ENCODE results near the gene USP2. TPM values are rescaled to one million over a fixed set of nuclear protein-coding genes. Genes with fewer than 3 reads are reported as not detected.
"Not testable (repeated sequence)": the region's sequence is repeated elsewhere in the genome, so short reads cannot be mapped to it uniquely, and the experiment has no call there.

The USP2 gene
- polyA plus RNA-seq, 12 donors = 15.6 to 62.9 (median 46.7) TPM; not detected in 1

DNA sequence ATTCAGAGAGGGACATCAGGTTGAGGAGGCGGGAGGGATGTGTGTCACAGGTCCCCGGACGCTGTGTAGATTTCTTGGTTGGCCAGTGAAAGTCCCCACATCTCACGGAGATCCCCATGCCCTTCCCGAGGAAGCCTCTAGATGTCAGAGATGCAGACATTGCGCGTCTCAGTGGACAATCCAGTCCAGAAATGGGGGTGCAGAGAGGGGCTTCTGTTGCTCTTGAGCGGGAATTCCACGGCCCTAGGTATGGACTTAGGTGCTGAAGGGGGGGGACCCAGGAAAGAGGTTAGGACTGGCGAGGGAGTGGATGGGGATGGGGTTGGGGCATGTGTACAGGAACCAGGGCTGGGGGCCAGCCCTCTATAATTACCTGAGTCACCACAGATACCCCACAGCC is 34.5 kb upstream of the USP2 start:
- DNase-seq = no peak

DNA sequence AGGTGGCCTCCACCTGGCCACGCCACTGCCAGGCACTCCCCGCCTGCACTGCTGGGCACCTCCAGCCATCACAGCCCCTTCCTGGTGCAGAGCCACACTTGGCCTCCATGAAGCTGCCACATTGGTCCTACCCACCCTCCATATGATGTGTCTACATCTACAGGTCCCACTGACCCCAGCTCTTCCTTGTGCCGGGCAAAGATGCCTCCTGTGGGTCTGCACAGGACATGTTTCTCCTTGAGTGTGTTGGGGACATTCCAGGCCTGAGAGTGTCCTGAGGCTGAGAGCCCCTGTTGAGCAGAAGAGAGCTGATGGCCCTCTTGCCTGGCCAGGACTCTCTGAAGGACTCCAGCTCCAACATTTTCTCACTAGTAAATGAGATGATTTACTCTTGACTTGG is 34.0 kb upstream of the USP2 start:
- no peak for DNase-seq

- no peak for DNase-seq
Observed at GRCh38 chr11:119414734-119415133, 33.2 kb upstream of the USP2 start.

DNA sequence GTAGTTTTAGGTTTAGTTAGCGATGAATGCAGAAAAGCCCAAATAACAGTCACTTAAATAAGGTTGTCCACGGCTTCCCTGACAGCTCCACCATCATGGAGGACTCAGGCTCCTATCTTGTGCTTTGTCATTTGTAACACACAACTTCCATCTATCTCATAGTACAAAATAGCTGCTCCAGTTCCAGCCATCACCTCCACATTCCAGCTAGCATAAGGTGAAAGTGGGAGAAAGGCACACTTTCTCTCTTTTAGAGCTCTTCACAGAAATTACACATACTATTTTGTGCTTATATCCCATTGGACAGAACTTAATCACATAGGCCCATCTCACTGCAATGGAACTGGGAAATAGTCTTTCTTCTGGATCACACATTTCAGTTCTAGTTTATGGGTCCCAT is 32.8 kb upstream of the USP2 start:
- no peak for DNase-seq

GRCh38 chr11:119412072-119412471 is 30.6 kb upstream of the USP2 start:
- DNase-seq = no peak

- DNase-seq = no peak
Observed at GRCh38 chr11:119410501-119410900, 29.0 kb upstream of the USP2 start.

DNA sequence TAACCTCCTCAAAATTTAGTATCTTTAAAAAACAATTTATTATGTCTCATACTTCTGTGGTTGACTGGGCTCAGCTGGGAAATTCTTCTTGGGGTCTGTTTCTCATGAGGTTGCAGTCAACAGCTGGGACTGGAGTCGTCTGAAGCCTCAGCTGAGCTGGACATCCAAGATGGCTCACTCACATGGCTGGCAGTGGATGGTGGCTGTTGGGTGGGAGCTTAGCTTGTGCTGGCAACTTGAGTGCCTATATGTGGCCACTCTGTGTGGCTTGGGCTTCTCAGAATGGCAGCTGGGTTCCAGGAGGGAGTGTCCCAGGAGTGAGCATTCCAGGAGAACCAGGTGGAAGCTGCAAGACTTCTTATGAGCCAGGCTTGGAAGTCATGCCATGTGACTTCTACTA is 28.2 kb upstream of the USP2 start:
- no peak for DNase-seq

DNA sequence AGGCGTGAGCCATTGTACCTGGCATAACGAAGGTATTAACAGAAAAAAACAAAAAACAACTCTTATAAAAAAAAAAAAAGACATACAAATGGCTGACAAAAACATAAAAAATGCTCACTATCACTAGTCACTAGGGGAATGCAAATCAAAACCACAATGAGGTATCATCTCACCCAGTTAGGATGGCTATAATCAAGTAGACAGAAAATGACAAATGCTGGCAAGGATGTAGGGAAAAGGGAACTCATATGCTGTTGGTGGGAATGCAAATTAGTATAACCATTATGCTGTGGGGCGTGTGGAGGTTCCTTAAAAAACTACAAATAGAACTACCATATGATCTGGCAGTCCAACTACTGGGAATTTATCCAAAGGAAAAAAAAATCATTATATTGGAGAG is 24.5 kb upstream of the USP2 start:
- DNase-seq = no peak

- DNase-seq = not testable (repeated sequence)
Observed at GRCh38 chr11:119405448-119405847, 24.0 kb upstream of the USP2 start.

DNA sequence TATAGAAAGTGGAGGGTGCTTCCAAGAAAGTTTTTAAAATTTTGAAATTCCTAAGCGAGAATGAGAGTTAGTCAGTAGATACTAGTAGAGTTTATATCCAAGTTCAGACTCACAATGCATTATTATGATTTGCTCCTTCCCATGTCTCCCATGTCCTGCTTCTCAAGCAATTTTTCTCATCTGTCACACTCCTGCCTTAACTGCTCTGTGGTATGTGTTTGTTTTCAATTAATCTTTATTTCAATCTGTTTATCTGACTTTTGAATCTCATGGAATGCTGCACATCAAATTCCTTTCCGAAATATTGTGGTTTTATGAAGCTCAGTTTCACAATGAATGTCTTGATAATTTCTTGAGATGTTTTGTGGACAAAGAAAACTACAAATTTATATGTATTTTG is 23.4 kb upstream of the USP2 start:
- no peak for DNase-seq

DNA sequence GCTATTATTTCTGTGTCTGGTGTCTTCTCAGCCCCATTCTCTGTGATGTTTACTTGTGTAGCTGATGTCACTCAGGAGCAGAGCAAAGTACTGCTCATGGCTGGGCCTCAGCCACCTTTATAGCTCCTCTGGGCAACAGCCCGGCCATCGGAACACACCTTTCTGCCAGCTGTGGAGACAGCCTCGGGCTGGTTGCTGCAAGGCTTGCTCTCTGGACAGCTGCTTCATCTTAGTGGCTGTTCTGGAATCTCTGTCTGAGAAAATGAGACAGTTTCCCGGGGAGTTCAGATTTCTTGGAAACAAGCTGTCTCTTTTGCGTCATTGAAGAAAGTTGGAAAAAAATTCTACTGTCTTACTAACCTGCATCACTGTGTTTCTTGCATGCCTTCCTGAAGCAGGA is 21.5 kb upstream of the USP2 start:
- DNase-seq = peak; percentile 48

GRCh38 chr11:119402470-119402869 is 21.0 kb upstream of the USP2 start:
- DNase-seq = no peak

DNA sequence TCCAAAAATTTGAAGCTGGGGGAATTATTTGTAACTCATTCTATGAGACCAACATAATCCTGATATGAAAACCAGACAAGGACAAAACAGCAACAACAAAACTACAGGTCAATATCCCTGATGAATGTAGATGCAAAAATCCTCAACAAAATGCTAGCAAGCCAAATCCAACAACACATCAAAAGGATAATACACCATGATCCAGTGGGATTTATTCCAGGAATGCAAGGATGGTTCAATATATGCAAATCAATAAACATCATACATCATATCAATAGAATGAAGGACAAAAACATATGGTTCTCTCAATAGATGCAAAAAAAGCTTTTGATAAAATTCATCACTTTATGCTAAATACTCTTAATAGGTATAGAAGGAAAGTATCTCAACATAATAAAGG is 19.4 kb upstream of the USP2 start:
- no peak for DNase-seq

DNA sequence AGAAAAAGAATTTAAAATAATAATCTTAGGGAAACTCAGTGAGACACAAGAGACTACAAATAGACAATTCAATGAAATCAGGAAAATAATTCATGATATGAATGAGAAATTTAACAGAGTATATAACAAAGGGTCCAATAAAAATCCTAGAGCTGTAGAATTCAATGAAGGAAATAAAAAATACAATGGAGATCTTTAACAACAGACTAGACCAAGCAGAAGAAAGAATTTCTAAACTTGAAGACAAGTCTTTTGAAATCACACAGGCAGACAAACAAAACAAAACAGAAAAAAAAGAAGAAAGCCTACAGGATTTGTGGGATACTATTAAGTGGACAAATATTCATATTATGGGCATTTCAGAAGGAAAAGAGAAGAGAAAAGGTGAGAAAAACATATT is 16.2 kb upstream of the USP2 start:
- DNase-seq = no peak

- no peak for DNase-seq
Observed at GRCh38 chr11:119396835-119397234, 15.3 kb upstream of the USP2 start.

GRCh38 chr11:119391275-119391674 is 9.8 kb upstream of the USP2 start:
- DNase-seq = no peak

DNA sequence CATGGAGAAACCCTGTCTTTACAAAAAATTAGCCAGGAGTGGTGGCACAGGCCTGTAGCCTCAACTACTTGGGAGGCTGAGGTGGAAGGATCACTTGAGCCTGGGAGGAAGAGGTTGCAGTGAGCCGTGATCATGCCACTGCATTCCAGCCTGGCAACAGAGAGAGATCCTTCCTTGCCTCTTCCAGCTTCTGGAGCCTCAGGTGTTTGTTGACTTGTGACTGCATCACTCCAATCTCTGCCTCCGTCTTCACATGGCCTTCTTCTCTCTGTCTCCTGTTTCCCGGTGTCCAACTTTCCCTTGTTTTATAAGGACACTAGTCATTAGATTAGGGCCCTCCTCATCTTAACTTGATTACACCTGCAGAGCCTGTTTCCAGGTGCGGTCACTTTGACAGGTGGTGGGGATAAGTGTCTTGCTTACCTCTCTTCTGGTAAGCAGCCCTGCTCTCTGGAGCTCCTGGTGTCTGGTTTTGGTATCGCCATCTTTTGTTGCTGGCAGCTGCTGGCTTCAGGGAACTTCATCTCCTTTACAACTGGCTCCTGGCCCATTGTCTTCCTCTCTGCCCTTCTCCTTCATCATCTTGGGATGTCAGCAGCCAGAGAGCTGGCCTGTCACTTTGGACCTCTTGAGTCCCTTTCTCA is 8.2 kb upstream of the USP2 start:
- DNase-seq = no peak

GRCh38 chr11:119388103-119388502 is 6.6 kb upstream of the USP2 start:
- no peak for DNase-seq

DNA sequence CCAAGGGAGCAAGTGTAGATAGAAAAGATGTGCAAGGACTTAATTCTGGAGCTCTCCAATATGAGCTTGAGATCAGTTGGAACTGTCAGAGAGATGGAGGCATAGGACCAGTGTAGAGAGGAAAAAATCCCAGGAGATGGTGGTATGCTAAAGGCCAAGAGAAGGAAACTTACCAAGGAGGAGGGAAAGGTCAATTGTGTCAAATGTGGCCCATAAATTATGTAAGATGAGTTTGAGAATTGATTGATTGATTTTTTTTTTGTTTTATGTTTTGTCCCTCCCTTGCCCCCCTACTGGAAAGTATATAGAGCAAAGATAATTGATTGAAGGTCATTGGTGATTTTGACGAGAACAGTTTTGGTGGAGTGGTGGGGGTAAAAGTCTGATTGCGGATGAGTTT is 2.8 kb upstream of the USP2 start:
- DNase-seq = no peak

- not testable (repeated sequence) for DNase-seq
Observed at GRCh38 chr11:119382513-119382912, 1.0 kb upstream of the USP2 start.

DNA sequence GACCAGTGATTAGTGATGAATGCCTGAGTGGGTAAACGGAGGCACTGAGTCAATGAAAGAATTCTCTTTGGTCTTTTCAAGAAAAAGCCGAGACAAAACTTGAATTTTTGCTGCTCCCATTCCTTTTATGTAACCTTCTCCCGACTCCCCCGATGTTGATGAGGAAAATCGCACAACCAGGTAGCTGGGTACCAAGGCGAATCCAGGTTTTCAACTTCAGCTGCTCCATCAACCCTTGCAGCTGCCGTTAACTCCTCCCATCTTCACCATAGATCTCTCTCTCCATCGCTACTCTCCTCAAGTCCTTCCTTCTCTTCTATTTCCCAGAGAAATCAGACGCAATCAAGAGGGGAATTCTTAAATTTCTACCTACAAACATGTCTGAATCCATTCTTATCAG is 611 bp upstream of the USP2 start:
- DNase-seq = no peak

DNA sequence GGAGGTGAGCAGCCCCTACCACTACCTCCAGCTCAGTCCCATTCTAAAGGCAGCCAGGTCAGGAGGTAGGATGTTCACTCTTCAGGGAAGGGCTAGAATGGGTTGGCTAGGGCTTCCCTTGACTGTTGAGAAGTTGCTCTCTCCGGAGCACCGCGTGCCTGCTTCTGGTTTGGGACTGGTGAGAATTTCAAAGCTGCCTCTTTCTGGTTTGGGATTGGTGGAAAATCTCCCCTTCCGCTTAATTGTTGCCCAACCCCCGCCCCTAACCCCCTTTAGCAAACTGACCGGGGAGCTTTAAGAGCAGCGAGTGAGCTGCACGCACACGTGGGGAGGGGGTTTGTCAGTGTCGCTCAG is 686 bp downstream of the USP2 start:
- DNase-seq = no peak

- no peak for DNase-seq
Observed at GRCh38 chr11:119380160-119380826, 1.2 kb downstream of the USP2 start.

DNA sequence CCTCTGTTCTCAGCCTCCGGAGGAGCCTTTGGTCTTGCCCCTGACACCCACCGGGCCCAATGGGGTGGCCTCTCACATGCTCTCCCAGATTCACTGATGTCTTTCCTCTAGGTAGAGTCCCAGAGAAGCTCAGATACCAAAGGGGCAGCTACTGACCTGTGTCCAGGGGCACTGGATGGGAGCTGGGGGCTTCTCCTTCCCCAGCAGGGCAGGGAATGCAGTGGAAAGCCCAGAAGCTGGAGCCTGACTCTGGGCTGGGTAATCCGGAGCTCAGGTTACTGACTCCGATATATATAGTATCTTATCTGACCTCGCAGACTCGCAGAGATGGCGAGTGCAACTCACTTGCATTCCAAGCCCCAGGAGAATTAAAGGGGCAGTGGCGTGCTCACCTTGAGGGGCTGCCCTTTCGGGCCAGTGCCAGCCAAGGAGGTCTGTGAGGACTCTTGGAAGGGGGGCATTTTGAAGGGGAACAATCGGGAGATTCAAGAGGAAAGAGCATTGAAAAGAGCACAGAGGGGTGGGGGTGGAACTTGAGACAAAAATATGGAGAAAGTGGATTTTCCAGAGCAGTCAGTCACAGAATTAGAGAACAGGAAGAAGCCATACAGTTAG is 2.5 kb downstream of the USP2 start:
- DNase-seq = no peak

Measured in muscle of arm (tissue), 12 donors.